GM18505 (cell line): ENCODE measurements around the gene TAX1BP1.
A peak's percentile ranks its signal among the peaks of the same experiment; 100 is the strongest.

Experiments
- ATAC-seq: cut with Tn5 transposase; IDR thresholded peaks from one replicate; pipeline ENCODE4 v1.9.1; 2021; ENCODE audit not compliant: unreplicated experiment
- POLR2A ChIP-seq: IDR thresholded peaks from 4 replicates; pipeline ENCODE4 v1.6.1; 2011; ENCODE audit warnings: borderline replicate concordance; ENCODE audit not compliant: insufficient read depth, insufficient read length; ENCODE audit errors: extremely low read depth

The TAX1BP1 gene

DNA sequence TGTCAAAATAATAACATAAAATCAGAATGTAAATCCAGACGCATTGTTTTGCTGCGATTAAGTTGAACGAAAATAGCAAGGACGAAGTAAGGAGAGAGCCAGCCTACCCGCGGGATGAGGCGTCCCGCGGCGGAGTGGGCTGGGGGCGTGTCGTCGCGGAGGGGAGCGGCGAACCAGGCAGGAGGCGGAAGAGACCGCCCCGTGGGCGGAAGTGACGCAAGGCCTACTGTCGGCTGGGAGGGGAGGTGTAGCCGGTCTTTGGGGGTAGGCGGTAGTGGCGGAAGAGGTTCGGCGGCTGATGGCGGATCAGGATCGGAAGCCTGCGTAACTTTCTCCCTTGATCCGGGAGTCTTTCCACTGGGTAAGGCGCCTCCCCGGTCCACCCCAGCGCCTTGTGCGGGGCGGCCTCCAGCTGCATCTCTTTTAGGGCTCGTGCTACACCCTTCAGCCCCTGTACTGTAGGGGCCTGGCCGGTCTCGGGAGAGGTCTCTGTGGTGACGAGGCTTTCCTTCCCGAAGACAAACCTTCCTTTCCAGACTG lies at the start of gene TAX1BP1:
Gene TAX1BP1 (plus strand): TSS at position 254 of the 540 bp plus-strand sequence. CDS start 8,363 bp downstream, outside the sequence.
- peak; percentile 88 for TF ChIP-seq POLR2A
- peak; percentile 94 for ATAC-seq

DNA sequence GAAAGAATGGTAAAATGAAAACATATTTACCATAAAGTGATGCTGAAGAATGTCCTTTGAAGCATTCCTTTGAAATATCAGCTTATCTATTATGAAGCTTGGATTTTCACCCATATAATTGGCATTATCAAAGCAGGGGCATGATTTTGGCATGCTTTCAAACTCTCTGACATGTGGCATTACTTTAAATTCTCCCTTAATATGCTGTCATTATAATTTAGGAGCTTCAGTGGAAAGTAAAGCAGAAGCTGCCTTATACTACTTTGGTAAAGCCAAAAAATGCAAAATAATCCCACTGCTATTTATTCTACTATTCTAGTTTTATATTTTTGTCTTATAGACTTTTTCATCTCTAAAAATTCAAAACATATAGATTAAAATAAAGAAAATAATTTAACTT lies 49.3 kb upstream of the TAX1BP1 start:
- ATAC-seq = no peak
- TF ChIP-seq POLR2A = no peak

DNA sequence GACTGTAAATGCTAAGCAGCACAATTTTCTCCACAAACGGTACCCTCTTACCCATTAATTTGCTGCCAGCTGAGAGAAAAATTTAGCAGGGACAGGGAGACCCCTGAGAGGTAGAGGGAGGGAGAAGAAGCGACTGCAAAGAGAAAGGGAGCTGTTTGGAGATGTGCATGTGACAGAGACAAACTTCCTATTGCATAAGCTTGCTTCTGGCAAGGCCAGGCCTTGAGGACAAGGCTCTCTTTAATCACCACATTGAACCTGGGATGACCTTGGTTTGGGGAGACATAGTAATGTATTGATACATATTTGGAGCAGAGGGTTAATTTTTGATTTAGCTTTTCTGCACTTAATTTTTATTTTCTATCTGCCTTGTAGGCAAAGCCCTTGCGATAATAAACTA lies 46.2 kb upstream of the TAX1BP1 start:
- no peak for TF ChIP-seq POLR2A
- ATAC-seq = no peak

DNA sequence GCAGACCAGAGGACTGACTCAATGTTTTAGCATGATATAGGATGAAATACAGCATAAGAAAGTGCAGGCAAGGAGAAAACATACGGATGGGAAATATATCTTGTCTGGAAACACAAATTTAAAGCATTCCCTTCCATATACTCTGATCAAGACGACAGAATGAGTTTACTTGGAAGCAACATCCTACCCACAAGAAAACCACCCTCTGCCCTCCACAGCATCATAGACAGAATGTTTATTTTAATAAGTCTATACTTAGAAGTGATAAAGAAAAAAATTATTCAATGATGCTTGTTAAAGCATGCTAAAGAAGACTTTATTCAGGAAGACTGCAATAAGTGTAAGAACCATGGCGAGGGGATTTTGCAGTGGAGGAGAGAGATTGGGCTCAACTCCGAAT lies 44.9 kb upstream of the TAX1BP1 start:
- no peak for ATAC-seq
- TF ChIP-seq POLR2A = no peak

DNA sequence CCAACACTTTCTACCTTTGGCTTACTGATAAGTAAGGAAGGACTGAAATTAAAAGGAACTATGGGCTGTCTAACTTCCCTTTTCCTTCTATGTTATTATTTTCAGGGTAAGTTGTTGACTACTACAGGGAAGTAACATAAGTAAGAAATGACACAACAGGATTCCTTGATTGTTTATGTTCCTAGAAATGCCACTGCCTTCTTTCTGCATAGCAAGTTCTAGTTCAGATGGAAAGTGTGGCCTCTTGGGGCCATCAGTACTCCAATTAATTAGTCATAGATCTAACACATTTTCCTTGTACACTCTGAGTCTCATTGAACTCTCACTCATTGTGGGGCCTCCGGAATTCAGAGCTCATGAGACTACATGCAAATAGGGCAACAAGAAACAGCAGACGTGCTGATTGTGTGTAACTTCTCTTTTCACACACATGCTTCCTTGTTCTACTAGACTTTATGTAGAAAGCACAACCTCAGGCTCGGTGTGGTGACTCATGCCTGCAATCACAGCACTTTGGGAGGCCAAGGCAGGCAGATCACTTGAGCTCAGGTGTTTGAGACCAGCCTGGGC lies 42.0 kb upstream of the TAX1BP1 start:
- no peak for TF ChIP-seq POLR2A
- ATAC-seq = peak; percentile 75

DNA sequence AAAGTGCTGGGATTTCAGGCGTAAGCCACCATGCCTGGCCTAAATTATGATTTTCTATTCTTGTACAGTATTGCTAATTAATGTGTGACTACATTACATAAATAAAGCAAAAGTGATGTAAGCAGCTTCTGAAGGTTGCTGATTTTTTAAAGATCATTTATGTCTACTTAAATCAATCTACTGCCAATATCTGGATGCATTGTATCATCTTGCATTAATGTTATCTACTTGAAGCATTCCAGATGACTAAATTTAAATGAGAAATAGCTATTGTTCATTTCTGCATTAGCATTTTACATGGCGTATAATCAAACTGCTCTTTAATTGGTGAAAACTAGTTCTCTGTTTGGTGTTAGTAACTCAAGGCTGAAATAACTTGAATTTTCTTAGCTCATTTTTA lies 40.2 kb upstream of the TAX1BP1 start:
- no peak for ATAC-seq

DNA sequence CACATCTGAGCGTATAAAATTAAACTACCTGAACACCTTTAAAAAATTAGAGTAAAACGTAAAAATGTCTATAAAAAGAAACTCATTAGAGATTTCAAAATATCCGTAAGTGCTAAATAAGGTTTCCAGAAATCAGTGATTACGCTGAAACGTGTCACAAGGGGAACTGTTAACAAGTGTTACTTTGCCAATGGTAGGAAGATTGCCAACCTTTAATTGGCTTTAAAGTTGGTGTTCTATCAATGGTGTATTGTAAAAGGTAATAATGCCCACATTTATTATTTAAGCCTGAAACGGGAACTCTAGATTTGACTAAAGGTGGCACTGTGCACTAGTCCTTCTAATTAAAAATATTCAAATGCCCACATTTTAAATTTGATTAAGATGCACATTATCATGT lies 39.5 kb upstream of the TAX1BP1 start:
- no peak for ATAC-seq
- TF ChIP-seq POLR2A = no peak

More for the DNA sequence above, 40.2 kb upstream of the TAX1BP1 start:
- TF ChIP-seq POLR2A = no peak

DNA sequence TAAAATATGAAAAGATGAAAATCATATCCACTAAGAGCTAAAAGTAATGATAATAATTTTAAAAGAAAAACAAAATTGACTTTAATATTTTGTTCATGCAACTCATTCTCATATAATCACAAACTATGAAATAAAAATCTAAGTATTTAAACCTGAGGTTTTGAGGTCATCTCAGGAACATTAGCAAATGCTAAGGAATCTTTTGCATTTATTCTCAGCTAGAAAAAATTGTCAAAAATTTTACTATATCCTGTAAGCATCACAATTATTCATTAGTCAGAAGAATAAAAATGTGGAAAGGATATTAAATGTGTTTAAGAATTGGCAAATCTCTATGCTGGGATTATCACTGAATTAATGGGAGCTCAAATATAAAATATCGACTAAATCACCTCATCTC lies 36.8 kb upstream of the TAX1BP1 start:
- no peak for TF ChIP-seq POLR2A
- ATAC-seq = no peak

DNA sequence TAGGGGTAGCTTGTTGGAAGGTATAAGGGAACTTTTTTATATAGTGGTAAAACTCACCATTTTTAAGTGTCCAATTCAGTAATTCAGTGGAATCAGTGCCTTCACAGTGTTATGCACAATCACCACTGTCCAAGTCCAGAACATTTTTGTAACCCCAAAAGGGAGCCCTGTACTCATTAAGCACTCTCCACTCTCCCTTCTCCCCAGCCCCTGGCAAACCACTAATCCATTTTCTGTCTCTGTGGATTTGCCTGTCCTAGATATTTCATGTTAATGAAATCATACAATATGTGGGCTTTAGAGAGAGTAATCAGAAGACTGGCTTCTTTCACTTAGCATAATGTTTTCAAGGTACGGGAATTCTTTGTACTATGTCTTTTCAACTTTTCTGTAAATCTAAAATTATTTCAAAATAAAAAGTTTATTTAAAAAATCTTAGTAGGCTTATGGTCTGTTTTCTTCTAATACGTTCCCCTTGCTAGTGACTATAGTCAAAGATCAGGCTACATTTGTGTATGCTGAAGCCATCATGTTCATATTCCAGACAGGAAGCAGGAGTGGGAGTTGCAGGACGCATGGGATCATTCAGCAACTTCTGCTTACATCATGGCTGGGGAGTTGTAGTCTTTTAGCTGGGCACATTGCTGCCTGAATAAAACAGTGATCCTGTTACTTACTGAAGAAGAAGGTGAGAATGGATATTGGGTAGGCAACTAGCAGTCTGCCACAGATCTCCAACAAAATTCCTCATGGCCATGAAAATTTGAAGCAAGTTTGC lies 35.4 kb upstream of the TAX1BP1 start:
- no peak for TF ChIP-seq POLR2A
- no peak for ATAC-seq

DNA sequence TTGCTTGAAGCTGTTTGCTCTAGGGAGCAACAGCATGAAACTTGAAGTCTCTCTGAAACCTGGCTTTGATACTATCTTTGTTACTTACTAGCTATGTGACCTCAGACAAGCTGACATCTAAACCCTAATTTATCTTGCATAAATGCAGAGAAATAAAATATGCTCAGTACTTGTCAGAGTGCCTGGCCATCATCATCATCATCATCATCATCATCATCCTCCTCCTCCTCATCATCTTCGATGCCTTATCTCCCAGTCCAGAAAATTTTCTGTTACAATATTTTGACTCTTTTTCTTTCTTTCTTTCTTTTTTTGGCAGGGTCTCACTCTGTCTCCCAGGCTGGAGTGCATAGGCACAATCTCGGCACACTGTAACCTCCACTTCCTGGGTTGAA lies 34.8 kb upstream of the TAX1BP1 start:
- no peak for ATAC-seq
- no peak for TF ChIP-seq POLR2A

DNA sequence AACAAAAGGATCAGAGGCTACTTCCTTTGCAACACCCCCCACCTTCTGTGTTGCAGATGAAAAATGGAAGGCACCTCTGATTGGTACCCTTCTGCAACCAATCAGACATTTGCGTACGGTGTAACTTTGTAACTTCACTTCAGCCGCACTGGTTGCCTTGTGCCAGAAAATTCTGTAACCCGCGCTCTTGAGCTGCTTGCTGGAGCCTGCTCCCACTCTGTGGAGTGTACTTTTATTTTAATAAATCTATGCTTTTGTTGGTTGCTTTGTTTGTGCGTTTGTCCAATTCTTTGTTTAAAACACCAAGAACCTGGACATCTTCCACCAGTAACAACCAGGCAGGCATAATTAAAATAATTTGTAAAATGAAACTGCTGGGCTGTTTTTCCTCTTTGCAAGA lies 31.5 kb upstream of the TAX1BP1 start:
- TF ChIP-seq POLR2A = no peak
- no peak for ATAC-seq

DNA sequence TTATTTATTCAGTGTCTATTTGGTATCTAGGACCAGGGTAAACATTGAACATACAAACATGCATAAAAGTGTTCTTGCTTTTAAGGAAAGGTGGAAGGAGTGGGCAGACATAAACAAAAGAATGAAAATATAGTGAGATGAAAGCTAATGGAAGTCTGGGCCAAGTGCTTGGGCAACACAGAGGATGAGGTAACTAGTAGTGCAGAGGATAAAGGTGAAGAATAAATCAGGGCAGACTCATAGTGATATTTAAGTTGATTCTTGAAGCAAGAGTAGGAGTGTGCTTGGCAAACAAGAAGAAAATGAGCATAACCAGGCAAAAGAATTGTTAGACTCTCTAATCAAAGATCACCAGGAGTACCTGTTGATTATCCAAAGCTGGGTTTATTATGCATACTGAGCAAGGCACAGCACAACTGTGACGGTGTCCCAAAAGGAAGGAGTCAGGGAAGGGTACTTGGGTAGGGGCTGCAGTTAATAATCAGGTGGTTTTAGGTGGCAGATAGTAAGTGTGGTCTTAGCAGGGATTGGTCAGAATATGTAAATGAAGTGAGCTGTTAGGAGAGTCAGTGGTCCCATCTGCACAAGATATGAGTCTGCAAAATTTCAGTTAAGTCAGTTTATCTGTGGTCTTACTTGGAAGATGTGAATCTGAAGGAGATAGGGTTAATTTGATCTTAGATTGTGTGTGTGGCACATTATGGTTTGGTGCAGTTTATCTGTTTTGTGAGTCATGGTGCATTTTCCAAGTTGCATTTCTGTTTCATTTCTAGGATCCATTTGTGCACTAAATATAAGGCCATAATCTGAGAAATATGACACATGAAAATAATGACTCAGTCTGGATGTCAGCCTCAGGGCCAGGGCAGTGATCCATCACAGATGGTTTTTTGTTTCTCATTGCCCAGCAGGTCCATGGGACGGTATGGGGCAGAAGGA lies 30.6 kb upstream of the TAX1BP1 start:
- no peak for TF ChIP-seq POLR2A
- ATAC-seq = no peak

DNA sequence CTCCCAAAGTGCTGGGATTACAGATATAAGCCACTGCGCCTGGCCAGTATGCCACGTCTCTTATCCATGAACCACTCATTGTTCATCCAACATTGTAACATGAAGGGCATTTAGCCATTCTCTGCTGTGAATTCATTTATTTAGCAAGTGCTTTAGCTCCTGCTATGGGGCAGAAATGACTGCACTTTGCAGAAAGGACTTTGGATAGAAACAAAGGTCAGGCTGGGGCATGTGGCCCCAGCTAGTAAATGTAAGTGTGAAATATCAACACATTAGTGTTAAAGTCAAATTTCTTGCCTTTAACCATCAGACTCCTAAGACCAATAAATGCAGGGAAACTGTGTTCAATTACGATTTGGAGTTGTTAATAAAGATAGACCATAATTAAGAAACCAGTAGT lies 27.7 kb upstream of the TAX1BP1 start:
- no peak for ATAC-seq

More for the DNA sequence above, 27.7 kb upstream of the TAX1BP1 start:
- TF ChIP-seq POLR2A = no peak
